ENCODE results near the gene CACNA2D3.

The CACNA2D3 gene

DNA sequence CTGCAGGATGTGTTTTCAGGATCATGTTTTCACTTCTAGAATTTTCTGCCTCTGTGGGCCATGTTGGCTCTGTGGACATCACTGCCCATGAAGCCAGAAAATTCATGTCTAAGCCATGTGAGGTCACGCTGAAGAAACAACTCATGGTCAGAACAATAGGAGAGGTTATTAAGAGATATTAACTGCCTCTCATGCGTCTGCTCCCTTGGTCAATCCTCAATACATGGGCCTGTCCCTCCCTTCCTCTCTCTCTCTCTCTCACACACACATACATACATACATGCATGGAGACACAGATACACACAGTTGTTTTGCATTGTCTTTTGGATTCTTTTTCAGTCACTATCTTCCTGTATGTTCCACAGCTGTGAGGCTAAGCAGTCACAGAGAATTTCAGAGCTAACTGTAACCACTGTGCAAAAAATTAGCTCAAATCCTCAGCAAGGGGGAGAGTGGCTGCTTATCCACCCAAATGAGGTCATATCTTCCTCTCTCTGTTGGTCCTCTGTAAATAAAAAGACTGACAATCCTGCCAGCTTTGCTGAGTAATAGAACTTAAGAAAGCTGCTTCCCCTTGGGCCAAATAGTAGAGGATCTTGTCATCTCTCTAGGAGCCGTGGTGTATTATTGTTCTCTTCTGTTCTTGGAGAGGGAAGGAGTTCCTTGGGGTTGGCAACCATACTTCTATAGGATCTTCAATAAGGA is 759.9 kb downstream of the CACNA2D3 start:
- no peak overlapping the region for H3K27ac ChIP-seq
- TF ChIP-seq, protein P1, sequence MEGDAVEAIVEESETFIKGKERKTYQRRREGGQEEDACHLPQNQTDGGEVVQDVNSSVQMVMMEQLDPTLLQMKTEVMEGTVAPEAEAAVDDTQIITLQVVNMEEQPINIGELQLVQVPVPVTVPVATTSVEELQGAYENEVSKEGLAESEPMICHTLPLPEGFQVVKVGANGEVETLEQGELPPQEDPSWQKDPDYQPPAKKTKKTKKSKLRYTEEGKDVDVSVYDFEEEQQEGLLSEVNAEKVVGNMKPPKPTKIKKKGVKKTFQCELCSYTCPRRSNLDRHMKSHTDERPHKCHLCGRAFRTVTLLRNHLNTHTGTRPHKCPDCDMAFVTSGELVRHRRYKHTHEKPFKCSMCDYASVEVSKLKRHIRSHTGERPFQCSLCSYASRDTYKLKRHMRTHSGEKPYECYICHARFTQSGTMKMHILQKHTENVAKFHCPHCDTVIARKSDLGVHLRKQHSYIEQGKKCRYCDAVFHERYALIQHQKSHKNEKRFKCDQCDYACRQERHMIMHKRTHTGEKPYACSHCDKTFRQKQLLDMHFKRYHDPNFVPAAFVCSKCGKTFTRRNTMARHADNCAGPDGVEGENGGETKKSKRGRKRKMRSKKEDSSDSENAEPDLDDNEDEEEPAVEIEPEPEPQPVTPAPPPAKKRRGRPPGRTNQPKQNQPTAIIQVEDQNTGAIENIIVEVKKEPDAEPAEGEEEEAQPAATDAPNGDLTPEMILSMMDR (IDR thresholded peaks at IDR 0.05): no peak
- TF ChIP-seq ZFX (IDR thresholded peaks at IDR 0.05; ENCODE audit: borderline replicate concordance): no peak

DNA sequence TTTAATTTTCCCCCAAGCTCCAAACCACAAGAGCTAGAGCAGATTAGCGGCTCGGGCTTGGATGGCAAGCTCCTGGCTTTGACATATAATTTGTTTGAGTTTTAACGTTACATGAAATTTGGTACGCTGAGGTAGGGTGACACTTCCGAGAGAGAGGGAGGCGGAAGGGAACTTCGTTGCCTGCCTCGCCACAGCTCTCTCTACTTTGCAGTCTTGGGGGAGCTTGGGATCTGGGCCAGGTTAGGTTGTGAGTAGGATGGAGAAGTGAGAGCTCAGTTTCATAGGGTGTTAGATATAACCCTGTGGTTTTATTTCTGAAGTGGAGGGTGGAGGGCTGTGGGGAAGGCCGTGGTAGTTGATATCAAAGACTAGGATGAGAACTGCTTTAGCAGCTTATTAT is 765.8 kb downstream of the CACNA2D3 start:
- H3K27ac ChIP-seq: no peak overlapping the region
- TF ChIP-seq ZFX (IDR thresholded peaks at IDR 0.05; ENCODE audit: borderline replicate concordance): no peak
- TF ChIP-seq, protein P1 (IDR thresholded peaks at IDR 0.05): no peak

DNA sequence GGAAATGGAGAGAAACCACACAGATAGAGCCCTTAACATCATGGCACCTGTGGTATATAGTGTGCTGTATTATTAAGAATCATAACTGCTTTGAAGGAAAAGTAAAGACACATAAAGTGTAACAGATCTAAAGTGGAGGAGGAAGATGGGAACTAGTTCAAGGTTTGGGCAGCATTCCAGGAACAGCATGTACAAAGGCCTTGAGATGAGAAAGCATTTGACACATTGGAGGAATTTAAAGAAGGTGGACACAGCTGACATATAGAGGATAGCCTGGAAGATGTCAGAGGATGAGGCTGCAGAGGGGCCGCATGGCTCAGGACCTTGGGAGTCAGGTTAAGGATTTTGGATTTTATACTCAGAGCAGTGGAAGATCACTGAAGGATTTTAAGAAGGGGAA is 766.5 kb downstream of the CACNA2D3 start:
- no peak for TF ChIP-seq ZFX (IDR thresholded peaks at IDR 0.05; ENCODE audit: borderline replicate concordance)
- TF ChIP-seq, protein P1 (IDR thresholded peaks at IDR 0.05): no peak
- H3K27ac ChIP-seq: no peak overlapping the region

DNA sequence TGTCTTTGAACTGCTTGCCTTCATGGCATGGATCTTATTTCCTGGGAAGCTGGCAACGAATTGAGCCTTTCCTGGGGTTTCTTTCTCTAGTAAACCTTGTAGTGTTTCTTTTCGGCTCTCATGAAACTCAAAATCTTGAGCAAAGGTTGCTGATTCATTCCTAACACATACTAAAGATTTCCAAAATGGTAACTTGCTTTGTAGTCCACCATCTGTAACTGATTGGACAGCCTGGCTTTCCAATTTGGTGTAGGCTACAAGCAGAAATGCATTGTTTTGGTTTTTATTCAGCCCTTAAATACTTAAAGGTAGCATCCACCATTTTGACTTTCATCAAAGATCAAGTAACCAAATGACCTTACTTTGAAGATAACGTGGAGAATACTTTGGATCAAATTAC is 767.4 kb downstream of the CACNA2D3 start:
- H3K27ac ChIP-seq: no peak overlapping the region
- TF ChIP-seq, protein P1 (IDR thresholded peaks at IDR 0.05): no peak
- no peak for TF ChIP-seq ZFX (IDR thresholded peaks at IDR 0.05; ENCODE audit: borderline replicate concordance)

DNA sequence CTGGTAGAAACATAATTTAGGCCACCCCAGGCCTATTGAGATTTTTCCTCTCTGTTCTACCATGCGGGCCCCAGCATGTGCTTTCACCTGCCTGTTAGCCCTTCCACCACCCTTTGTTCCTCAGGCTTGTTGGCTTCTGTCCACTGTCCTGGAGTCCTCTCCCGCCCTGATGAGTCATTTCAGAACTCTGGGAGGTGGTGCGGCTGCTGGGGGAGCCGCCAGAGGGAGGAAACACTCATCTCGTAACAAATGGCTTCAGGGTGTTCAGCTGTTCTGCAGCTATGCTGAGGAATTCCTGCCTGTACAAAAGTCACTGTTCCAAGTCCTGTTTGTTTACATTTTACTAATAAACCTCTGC is 769.2 kb downstream of the CACNA2D3 start:
- TF ChIP-seq ZFX (IDR thresholded peaks at IDR 0.05; ENCODE audit: borderline replicate concordance): no peak
- TF ChIP-seq, protein P1 (IDR thresholded peaks at IDR 0.05): no peak
- H3K27ac ChIP-seq: no peak overlapping the region

DNA sequence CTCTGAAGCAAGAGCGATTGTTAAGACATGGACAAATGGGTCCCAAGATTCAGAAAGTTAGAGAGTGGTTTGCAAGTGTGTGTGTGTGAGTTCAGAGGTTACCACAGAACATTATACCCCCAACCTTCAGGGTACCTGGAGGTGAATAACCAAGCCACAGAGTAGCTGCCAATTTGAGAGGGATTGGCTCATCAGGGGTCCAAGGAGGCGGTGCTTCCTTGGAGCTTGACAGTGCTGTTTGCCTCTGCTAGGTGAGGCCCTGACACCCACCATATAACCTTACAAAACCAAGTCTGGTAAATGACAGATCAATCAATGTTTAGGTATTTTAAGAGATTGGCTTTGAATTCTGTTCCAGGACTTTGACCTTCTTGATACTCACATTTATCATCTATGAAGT is 769.8 kb downstream of the CACNA2D3 start:
- no peak overlapping the region for H3K27ac ChIP-seq
- TF ChIP-seq, protein P1 (IDR thresholded peaks at IDR 0.05): no peak
- no peak for TF ChIP-seq ZFX (IDR thresholded peaks at IDR 0.05; ENCODE audit: borderline replicate concordance)

DNA sequence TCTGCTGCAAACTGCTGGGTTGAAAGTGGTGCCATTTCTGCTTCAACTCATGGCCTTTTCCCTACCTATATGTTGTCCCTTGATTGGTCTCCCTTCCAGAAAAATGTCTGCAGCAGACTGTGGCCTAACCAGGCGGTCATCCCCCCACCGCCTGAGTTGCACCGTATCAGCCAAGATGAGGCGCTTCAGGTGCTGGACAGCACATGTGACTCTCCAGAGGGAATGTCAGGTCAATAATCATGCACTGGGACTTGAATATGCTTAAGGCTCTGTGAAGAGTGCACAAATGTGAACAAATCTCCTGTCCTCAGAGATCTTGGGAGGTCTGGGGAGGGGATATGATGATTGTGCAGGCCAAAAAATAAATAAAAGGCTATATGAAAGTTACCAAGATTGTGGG is 773.3 kb downstream of the CACNA2D3 start:
- TF ChIP-seq ZFX (IDR thresholded peaks at IDR 0.05; ENCODE audit: borderline replicate concordance): no peak
- TF ChIP-seq, protein P1 (IDR thresholded peaks at IDR 0.05): no peak
- no peak overlapping the region for H3K27ac ChIP-seq
